Measurements from ENCODE around the gene SLC38A1.

SLC38A1 gene

DNA sequence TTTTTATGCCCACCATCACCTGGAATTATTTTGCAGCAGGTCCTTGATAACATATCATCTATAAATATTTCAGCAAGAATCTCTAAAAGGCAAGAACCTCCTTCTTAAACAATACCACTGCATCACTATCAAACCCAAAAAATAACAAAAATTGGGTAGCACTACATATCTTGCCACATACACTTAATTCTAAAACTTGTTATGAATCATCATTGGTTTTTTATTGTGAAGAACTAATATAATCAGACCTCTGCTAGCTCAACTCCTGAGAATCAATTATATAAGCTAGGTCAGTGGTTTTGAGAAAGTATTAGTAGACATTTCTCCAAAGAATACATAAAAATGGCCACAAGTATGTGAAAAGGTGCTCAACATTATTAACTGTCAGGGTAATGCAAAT is 23.8 kb downstream of the SLC38A1 start:
- TF ChIP-seq, protein P1, sequence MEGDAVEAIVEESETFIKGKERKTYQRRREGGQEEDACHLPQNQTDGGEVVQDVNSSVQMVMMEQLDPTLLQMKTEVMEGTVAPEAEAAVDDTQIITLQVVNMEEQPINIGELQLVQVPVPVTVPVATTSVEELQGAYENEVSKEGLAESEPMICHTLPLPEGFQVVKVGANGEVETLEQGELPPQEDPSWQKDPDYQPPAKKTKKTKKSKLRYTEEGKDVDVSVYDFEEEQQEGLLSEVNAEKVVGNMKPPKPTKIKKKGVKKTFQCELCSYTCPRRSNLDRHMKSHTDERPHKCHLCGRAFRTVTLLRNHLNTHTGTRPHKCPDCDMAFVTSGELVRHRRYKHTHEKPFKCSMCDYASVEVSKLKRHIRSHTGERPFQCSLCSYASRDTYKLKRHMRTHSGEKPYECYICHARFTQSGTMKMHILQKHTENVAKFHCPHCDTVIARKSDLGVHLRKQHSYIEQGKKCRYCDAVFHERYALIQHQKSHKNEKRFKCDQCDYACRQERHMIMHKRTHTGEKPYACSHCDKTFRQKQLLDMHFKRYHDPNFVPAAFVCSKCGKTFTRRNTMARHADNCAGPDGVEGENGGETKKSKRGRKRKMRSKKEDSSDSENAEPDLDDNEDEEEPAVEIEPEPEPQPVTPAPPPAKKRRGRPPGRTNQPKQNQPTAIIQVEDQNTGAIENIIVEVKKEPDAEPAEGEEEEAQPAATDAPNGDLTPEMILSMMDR (IDR thresholded peaks at IDR 0.05; ENCODE audit: borderline replicate concordance, insufficient read depth, low read depth, low read length), result no peak
- no peak overlapping the region for H3K4me3 ChIP-seq (ENCODE audit: low read depth, low read length)

DNA sequence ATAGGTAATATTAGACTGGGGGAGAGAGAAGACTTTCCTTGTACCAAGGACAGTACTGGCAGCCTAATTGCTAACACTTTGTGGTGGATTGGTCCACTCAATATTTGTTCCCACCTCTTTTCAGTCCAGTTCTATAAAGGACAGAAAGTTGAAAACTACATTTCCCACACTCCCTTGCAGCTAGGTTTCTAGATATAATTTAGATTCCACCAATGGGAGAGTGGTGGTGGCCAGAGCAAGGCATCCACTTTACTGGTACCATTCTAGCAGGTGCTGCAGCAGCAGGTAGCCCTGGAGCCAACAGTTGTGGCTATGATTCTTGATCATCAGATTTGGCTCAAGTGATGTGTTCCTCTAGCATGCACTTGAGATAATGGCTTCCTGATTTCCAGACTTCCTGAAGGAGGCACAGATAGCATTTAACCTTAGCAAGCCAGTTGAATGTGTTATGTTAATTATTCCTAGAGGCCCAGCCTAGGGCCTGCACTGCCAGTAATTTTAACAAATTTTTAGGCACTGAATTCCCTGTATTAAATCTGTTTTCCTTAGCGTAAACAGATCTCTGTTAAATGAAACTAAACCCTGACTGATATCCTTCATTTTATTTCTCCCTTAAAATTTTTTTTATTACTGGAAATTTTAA is 24.4 kb downstream of the SLC38A1 start:
- TF ChIP-seq, protein P1 (IDR thresholded peaks at IDR 0.05; ENCODE audit: borderline replicate concordance, insufficient read depth, low read depth, low read length), result no peak
- no peak overlapping the region for H3K4me3 ChIP-seq (ENCODE audit: low read depth, low read length)

GRCh38 chr12:46242569-46242968 is 26.3 kb downstream of the SLC38A1 start:
- TF ChIP-seq, protein P1 (IDR thresholded peaks at IDR 0.05; ENCODE audit: borderline replicate concordance, insufficient read depth, low read depth, low read length), result no peak
- no peak overlapping the region for H3K4me3 ChIP-seq (ENCODE audit: low read depth, low read length)

DNA sequence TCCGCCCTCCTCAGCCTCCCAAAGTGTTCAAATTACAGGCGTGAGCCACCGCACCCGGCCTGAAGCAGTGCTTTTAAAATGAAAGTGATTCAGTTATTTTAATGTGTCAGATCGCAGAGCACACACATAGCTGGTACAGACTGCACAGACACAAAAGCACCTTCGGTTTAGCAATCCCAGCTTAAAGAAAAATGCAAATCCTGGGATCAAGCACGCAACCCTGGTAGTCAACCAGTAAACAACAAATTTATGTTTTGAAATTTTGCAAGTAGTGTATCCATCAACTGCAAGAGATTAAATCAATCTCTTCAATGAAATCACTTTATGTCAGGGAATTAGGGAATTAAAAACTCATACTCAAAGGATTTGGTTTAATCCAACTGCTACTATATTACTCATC is 28.4 kb downstream of the SLC38A1 start:
- TF ChIP-seq, protein P1 (IDR thresholded peaks at IDR 0.05; ENCODE audit: borderline replicate concordance, insufficient read depth, low read depth, low read length), result no peak
- H3K4me3 ChIP-seq (ENCODE audit: low read depth, low read length), result no peak overlapping the region

DNA sequence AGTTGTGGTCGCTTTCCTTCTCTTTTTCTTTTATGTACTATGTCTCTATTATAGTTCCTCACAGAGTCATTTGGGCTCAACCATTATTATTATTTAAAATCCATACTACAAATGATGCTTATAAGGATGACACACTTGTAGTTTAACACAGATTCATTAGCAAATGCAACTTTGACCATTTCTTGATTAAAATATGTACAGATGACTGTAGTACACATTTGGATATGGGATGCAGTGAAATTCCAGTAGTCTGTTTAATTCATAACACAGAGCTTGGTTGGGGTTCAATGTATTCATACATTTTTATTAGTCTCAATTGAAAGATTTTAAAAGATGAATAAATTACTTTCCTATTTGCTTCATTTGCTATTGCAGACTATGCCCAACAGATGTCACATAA is 30.0 kb downstream of the SLC38A1 start:
- no peak overlapping the region for H3K4me3 ChIP-seq (ENCODE audit: low read depth, low read length)
- TF ChIP-seq, protein P1 (IDR thresholded peaks at IDR 0.05; ENCODE audit: borderline replicate concordance, insufficient read depth, low read depth, low read length), result no peak

DNA sequence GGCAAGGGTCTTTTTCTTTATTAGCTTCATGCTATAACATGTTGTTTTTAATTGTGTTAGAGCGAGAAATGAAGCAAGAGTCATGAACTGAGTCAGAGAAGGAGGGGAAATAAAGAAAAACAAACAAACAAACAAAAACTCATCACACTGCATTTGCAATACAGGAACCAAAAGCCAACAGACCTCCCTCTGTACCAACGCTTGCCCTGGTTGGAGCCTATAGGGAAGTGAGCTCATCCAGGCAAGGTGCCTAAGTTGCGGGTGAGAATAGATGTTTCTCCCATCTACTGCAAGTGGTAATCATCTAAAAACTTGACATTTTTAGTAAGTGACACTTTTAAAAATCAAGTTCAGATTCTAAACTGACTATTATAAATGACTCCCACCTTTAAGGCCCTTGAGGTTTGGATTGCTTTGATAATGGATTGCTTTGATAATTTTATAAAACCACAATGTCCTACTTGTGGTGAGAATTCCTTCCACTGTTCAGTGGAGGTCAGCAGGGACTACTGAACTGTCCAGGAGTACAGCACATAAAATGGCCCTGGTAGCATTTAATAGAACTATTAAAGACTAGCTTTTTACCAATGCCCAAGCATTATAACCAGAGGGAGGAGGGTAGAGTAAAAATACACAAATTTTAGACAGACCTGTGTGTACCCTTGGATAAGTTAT is 31.3 kb downstream of the SLC38A1 start:
- TF ChIP-seq, protein P1 (IDR thresholded peaks at IDR 0.05; ENCODE audit: borderline replicate concordance, insufficient read depth, low read depth, low read length), result no peak
- no peak overlapping the region for H3K4me3 ChIP-seq (ENCODE audit: low read depth, low read length)

GRCh38 chr12:46234000-46234399 is 34.8 kb downstream of the SLC38A1 start:
- TF ChIP-seq, protein P1 (IDR thresholded peaks at IDR 0.05; ENCODE audit: borderline replicate concordance, insufficient read depth, low read depth, low read length), result no peak
- H3K4me3 ChIP-seq (ENCODE audit: low read depth, low read length), result no peak overlapping the region
